ENCODE measurements around the gene ETDC.
A peak's percentile ranks its signal among the peaks of the same experiment; 100 is the strongest.
"Not testable (repeated sequence)": the region's sequence is repeated elsewhere in the genome, so short reads cannot be mapped to it uniquely, and the experiment has no call there.

Gene ETDC
- 0 to 0.11 (median 0) reads per million in 17 experiments for total RNA-seq

DNA sequence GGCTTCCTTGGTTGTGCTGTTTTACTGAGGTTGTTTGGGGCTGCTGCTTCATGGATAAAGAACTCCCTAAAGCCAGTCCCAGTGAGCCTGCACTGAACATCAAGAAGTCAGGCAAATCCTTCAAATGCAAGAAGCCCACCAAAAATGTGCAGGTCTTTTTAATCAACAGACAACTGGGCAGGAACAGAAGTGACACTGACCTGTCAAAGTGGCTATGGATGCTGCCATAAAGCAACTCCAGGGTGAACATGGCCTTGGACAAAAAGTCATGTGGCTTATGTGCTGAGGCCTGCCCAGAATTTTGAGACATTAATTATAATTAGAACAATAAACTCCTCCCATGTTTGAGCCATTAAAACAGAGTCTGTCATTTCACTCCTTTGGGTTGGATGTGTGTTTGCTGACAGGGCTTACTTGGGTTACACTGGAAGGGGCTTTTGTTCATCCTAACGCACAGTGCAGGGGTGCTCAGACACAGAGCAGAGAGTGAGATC is at the start of gene ETDC:
TSS of gene ETDC (plus strand) at position 51 of the 494 bp plus-strand sequence. CDS start at position 51, 0 bp downstream.
- DNase-seq, result no peak

DNA sequence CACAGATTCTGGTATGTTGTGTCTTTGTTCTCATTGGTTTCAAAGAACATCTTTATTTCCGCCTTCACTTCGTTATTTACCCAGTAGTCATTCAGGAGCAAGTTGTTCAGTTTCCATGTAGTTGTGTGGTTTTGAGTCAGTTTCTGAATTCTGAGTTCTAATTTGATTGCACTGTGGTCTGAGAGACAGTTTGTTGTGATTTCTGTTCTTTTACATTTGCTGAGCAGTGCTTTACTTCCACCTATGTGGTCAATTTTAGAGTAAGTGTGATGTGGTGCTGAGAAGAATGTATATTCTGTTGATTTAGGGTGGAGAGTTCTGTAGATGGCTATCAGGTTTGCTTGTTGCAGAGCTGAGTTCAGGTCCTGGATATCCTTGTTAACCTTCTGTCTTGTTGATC is 48.3 kb upstream of the ETDC start:
- not testable (repeated sequence) for DNase-seq

DNA sequence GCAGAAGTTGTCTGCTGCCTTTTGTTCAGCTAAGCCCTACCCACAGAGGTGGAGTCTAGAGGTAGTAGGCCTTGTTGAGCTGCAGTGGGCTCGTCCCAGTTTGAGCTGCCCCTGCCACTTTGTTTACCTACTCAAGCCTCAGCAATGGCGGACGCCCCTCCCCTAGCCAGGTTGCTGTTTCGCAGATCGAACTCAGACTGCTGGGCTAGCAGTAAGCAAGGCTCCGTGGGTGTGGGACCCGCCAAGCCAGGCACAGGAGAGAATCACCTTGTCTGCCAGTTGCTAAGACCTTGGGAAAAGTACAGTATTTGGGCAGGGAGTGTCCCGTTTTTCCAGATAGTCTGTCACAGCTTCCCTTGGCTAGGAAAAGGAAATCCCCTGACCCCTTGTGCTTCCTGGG is 45.9 kb upstream of the ETDC start:
- not testable (repeated sequence) for DNase-seq

DNA sequence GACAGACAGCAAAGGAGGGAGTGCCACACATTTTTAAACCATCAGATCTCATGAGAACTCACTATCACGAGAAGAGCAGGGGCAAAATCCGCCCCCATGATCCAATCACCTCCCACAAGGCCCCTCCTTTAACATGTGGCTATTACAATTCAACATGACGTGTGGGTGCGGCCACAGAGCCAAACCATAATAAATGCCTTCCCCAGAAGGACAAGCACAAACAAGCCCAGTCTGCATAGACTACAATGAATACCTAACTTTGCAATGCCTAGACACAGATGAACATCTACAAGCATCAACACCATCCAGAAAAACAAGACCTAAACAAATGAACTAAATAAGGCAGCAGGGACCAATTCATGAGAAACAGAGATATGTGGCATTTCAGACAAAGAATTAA is 45.1 kb upstream of the ETDC start:
- DNase-seq, result no peak

DNA sequence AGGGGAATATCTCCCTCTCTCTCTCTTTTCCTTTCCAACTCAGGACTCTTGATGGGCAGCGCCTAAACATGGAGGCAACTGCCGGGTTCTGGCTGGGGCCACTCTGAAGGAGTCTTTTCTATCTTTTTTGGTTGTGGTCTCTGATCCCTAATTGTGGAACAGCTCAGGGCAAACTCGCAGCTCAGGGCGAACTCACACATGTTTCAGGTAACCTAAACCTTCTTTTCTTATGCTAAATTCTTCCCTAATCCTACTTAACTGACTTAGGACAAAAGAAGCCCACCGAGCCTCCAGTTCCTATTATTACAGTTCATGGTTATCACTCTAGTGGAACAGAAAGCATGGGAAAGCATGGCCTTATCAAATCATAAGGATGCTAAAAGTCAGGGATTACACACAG is 36.1 kb upstream of the ETDC start:
- no peak for DNase-seq

DNA sequence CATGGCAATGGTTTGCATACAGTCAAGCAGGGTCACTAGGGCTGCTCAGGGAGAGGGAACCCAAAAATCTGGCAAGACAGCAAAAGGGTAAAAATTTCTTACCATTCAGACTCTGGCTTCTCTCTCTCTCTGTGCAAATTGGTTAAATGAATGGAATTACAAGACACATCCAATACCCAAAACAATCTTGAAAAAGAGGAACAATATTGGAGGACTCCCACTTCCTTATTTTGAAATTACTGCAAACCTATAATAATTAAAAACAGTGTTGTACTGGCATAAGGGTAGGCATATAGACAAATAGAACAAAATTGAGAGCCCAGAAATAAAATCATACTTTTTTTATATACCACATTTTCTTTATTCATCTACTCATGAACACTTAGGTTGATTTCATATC is 33.3 kb upstream of the ETDC start:
- DNase-seq, result peak in 2 of 4 experiments; percentile 7 to 31

DNA sequence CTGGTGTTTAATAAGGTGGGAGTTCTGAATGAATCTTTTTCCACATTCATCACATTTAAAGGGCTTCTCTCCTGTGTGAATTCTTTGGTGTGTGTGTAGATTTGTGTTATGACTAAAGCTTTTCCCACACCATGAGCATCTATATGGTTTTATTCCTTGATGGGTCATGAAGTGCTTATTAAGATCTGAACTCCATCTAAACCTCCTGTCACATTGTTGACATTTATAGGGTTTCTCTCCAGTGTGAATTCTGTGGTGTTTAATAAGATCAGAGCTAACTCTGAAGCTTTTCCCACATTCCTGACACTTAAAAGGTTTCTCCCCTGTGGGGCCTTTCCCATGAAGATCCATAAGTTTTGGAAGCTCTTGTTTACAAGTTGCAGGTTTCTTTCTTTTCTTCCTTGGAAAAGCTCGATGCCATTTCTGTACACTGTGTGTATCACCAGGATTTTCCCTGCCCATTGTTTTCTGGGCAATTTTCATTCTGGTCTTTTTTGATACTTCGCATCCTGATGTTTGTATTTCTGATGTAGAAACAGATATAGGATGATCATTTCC is 21.9 kb upstream of the ETDC start:
- no peak for DNase-seq

- DNase-seq, result peak; percentile 32 to 67 (median 57)
Measured at GRCh38 chrX:135295238-135295943, 13.9 kb upstream of the ETDC start.

GRCh38 chrX:135295944-135296305 is 13.4 kb upstream of the ETDC start:
- DNase-seq, result no peak

DNA sequence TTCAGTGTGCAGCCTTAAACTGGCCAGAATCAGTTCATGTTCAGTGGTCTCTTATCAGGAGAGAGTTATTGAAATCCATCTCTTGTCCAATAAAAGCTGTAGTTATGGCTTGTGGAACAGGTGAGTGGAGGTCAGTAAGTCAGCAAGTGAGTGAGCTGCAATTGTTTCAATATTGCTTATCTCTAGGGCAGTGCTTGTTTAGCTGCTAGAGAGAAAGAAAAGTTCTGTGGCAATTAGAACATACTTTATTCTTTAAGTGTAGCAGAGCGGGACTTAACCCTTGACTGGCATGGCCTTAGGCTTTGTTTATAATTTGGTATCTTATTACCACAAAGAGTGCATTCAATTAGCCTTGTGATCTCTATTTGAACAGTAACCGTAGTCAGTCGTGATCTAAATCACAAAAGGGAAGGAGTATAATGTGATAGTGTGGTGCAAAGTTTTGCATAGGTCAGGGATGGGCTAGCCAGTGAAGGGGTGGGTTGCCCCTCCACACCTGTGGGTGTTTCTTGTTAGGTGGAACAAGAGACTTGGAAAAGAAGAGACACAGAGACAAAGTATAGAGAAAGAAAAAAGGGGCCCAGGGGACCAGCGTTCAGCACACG is 6.9 kb upstream of the ETDC start:
- no peak for DNase-seq

GRCh38 chrX:135304741-135305140 is 4.5 kb upstream of the ETDC start:
- DNase-seq, result no peak

DNA sequence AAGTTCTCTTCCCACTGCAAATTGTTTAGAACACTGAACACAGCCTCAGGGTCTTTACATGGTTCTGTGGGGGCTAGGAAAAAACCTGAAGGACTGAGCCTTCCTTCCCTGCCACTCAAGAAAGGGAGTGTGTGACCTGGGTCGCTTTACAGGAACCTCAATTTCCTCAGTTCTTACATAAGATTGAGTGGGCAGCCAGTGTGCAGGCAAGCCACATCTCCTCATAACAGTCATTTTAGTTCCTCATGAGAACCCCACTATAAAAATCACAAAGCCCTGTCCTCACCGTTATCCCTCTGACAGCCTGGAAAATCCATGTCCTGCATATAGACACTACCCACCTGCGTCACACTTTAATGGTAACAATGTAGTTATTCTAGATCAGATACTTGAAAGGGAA is 2.1 kb upstream of the ETDC start:
- DNase-seq, result peak; percentile 15 to 59 (median 50)

- DNase-seq, result no peak
Measured at GRCh38 chrX:135308345-135308855, 880 bp upstream of the ETDC start.

GRCh38 chrX:135315864-135316263 is 6.6 kb downstream of the ETDC start:
- DNase-seq, result no peak

GRCh38 chrX:135324463-135324862 is 15.2 kb downstream of the ETDC start:
- DNase-seq, result no peak

DNA sequence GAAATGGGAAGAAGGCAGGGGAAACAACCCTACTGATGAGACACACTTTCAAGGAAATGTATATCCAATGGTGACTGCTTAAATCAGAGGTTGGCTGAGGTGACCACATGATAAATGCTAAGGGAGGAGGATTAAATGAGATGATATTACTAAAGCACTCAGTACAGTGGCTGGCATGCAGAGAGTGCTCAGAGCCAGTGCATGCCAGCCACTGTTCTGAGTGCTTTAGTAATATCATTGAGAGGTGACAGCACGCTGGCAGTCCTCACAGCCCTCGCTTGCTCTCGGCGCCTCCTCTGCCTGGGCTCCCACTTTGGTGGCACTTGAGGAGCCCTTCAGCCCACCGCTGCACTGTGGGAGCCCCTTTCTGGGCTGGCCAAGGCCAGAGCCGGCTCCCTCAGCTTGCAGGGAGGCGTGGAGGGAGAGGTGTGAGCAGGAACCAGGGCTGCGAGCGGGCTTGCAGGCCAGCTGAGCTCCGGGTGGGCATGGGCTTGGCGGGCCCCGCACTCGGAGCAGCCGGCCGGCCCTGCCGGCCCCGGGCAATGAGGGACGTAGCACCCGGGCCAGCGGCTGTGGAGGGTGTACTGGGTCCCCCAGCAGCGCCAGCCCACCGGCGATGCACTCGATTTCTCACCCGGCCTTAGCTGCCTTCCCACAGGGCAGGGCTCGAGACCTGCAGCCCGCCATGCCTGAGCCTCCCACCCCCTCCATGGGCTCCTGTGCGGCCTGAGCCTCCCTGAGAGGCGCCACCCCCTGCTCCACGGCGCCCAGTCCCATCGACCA is 15.9 kb downstream of the ETDC start:
- not testable (repeated sequence) for DNase-seq

DNA sequence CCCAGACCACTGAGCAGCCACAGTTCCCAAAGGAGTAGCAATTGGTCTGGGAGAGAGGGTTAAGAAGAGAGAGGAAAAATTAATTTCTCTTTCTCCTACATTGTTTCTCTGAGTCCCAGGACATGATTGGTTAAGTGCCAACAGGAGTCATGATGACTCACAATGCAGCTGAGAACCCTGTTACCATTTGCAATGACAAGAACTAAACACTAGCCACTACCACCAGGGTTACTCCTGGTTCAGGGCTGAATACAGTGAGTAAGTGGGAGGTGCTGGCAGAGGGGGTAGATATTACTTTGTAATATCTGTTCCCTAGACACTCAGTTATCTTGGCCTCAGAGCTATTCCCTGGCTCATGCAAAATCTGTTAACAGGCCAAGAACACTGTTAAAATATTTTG is 18.0 kb downstream of the ETDC start:
- DNase-seq, result no peak

GRCh38 chrX:135328421-135329005 is 19.2 kb downstream of the ETDC start:
- DNase-seq, result no peak

DNA sequence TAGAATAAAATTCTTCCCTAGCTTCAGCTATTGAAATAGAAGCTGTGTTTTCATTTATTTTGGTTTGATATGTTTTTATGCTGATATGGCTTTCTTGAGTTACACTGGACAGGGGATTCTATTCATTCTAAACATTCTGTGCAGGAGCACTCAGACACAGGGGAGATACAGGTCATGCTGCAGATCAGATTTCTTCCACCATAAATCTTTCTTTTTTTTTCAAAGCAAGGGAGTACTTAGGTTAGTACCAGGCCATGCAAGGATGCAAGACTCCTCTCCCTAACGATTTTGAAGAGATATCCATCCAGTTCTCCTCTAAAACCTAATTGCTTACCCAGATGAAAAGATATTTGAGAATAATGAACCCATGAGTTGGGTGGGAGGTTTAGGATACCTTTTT is 21.4 kb downstream of the ETDC start:
- no peak for DNase-seq

DNA sequence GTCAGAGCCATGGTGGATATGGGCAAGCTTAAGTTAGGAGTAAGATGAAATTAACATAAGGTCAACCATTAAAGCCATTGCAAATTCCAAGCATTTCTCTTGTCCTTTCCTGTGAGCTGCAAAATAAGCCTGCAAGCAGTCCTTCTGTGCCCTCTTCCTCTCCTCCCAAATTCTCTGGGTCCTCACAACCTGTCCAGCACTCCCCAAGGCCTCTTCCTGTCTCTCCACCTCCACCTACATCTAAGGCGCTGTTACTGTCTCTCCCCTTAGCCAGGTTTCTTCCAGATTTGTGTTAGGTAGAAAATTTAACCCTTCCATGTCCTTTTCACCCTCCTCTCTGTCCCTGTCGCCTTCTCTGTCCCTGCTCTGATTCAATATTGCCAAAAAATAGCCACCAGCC is 22.2 kb downstream of the ETDC start:
- no peak for DNase-seq

DNA sequence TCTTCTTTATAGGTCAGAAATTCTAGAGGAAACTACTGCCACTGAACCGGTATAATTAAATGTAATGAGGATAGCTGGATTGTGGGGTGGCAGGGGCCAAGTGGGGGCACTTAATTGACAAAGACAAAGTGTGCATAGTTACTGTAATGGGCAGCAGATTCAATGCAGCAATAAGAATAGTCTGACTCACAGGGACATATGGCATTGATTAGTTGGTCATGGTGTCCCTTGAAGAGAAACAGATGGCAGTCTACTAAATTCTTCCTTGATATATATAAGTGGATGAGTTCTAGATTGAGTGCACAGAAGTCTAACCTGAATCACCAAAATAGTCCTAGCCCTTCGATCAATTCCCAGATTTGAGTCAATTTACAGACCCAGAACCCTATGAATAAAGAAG is 31.6 kb downstream of the ETDC start:
- DNase-seq, result no peak

- DNase-seq, result peak; percentile 1 to 5 (median 2)
Measured at GRCh38 chrX:135345107-135345589, 35.9 kb downstream of the ETDC start.
